CD14-positive monocyte (primary cell): ENCODE results near the gene PON2. TPM values are rescaled to one million over a fixed set of nuclear protein-coding genes. Genes with fewer than 3 reads are reported as not detected.

Experiments
- DNase-seq, 3 donors: peaks; one replicate each; pipeline ENCODE4 v3.0.0-alpha.2; 2011 to 2022
- H2AFZ ChIP-seq: 2 replicates; pipeline ENCODE4 v1.6.0; 2012; ENCODE audit warnings: mild to moderate bottlenecking, low read depth, low read length, inconsistent platforms; ENCODE audit not compliant: insufficient read depth, poor library complexity, severe bottlenecking
- H3K27ac ChIP-seq, 2 donors: 1 replicate in 1 of 2; 2 replicates in 1 of 2; pipeline ENCODE4 v1.5.1; 2012 to 2013; ENCODE audit warnings: low read length in 2 of 2, control low read depth in 1 of 2, inconsistent platforms in 1 of 2, low read depth in 1 of 2, mild to moderate bottlenecking in 1 of 2
- H3K27me3 ChIP-seq, 2 donors: one replicate each; pipeline versions ENCODE4 v1.6.0 to v1.6.1; 2011 to 2013; ENCODE audit warnings: low read length in 2 of 2; ENCODE audit not compliant: control insufficient read depth in 2 of 2, insufficient read depth in 2 of 2
- H3K36me3 ChIP-seq, 2 donors: replicated peaks in 1 of 2; 1 replicate in 1 of 2; 2 replicates in 1 of 2; pipeline versions ENCODE4 v1.5.1 to v1.6.1; 2012 to 2013; ENCODE audit warnings: low read length in 2 of 2, control low read depth in 1 of 2, inconsistent platforms in 1 of 2, mild to moderate bottlenecking in 1 of 2; ENCODE audit not compliant: insufficient read depth in 2 of 2, control insufficient read depth in 1 of 2
- H3K4me1 ChIP-seq, 2 donors: 1 replicate in 1 of 2; 2 replicates in 1 of 2; pipeline versions ENCODE4 v1.5.1 to v1.6.1; 2012 to 2013; ENCODE audit warnings: low read length in 2 of 2, control low read depth in 1 of 2, inconsistent platforms in 1 of 2, mild to moderate bottlenecking in 1 of 2, moderate library complexity in 1 of 2; ENCODE audit not compliant: insufficient read depth in 2 of 2, control insufficient read depth in 1 of 2
- H3K4me2 ChIP-seq: replicated peaks from 2 replicates; pipeline ENCODE3; 2012; ENCODE audit warnings: low read length, moderate library complexity, mild to moderate bottlenecking; ENCODE audit not compliant: poor library complexity, severe bottlenecking; ENCODE audit errors: extremely low read depth
- H3K4me3 ChIP-seq, 3 experiments: fragments of 200-600 bp in 1 of 3; sonication (generic) in 1 of 3; replicated peaks in 1 of 3; 1 replicate in 2 of 3; 2 replicates in 1 of 3; pipeline ENCODE4 v1.5.1; 2011 to 2013; ENCODE audit warnings: low read length in 3 of 3, mild to moderate bottlenecking in 3 of 3, control low read depth in 2 of 3, low read depth in 2 of 3, inconsistent platforms in 1 of 3, moderate library complexity in 1 of 3
- H3K79me2 ChIP-seq: 2 replicates; pipeline ENCODE4 v1.6.0; 2012; ENCODE audit warnings: mild to moderate bottlenecking, control low read depth, inconsistent platforms, low read length, moderate library complexity; ENCODE audit not compliant: insufficient read depth
- H3K9ac ChIP-seq: 2 replicates; pipeline ENCODE4 v1.6.0; 2017; ENCODE audit warnings: low read length, mild to moderate bottlenecking; ENCODE audit not compliant: insufficient read depth, poor library complexity, severe bottlenecking
- H3K9me3 ChIP-seq, 2 donors: replicated peaks in 1 of 2; 1 replicate in 1 of 2; 2 replicates in 1 of 2; pipeline versions ENCODE4 v1.5.1 to v1.6.1; 2012 to 2013; ENCODE audit warnings: low read length in 2 of 2, control low read depth in 1 of 2; ENCODE audit not compliant: control insufficient read depth in 1 of 2, insufficient read depth in 1 of 2
- H4K20me1 ChIP-seq: 2 replicates; pipeline ENCODE4 v1.6.0; 2012; ENCODE audit warnings: mild to moderate bottlenecking, low read length, control low read depth, moderate library complexity; ENCODE audit not compliant: insufficient read depth
- H3K27ac Mint-ChIP-seq, 7 donors: one replicate each; pipeline ENCODE4 v1.8.0; 2020; ENCODE audit warnings: mild to moderate bottlenecking in 7 of 7, mixed read lengths in 7 of 7, moderate library complexity in 6 of 7, inconsistent platforms in 2 of 7
- H3K27me3 Mint-ChIP-seq, 3 donors: one replicate each; pipeline ENCODE4 v1.8.0; 2021 to 2022; ENCODE audit warnings: low read depth in 3 of 3, mild to moderate bottlenecking in 3 of 3, mixed read lengths in 3 of 3, moderate library complexity in 3 of 3, inconsistent platforms in 1 of 3
- H3K36me3 Mint-ChIP-seq, 2 donors: one replicate each; pipeline ENCODE4 v1.8.0; 2020; ENCODE audit warnings: mixed read lengths in 2 of 2, inconsistent platforms in 1 of 2, mild to moderate bottlenecking in 1 of 2
- H3K4me1 Mint-ChIP-seq: one replicate; pipeline ENCODE4 v1.8.0; 2020; ENCODE audit warnings: mild to moderate bottlenecking, mixed read lengths
- H3K4me3 Mint-ChIP-seq, 2 donors: one replicate each; pipeline ENCODE4 v1.8.0; 2020; ENCODE audit warnings: mild to moderate bottlenecking in 2 of 2, mixed read lengths in 2 of 2, moderate library complexity in 1 of 2
- H3K9me3 Mint-ChIP-seq, 7 donors: one replicate each; pipeline ENCODE4 v1.8.0; 2020 to 2022; ENCODE audit warnings: mixed read lengths in 7 of 7, mild to moderate bottlenecking in 6 of 7, moderate library complexity in 6 of 7, inconsistent platforms in 2 of 7
- WGBS: methylation state at CpG from one replicate; pipeline ENCODE4 v1.1.5; 2013; ENCODE audit warnings: missing lambda C conversion rate; ENCODE audit not compliant: insufficient coverage; 5-methylcytosine and 5-hydroxymethylcytosine counted together
- intact Hi-C, 2 donors: fragments of 100-400 bp; cut with micrococcal nuclease; formaldehyde crosslinking; loops; one replicate each; pipeline versions ENCODE4 v1.15.0 to v1.15.1; 2023
- polyA plus RNA-seq, 3 donors: library from polyadenylated mRNA; depleted of rRNA in 1 of 3; unstranded in 2 of 3; stranded (reverse) in 1 of 3; fragments of 300-500 nt in 2 of 3; fragments of >200 nt in 1 of 3; fragmentation: Illumina TruSeq in 2 of 3; gene quantifications; 1 replicate in 2 of 3; 2 replicates in 1 of 3; pipeline ENCODE4 v1.2.3, GENCODE V29; 2012 to 2021
- TF ChIP-seq, protein P1 (sequence below): fragments of 200-600 bp; IDR thresholded peaks from one replicate; pipeline ENCODE4 v1.8.0; 2022; ENCODE audit warnings: antibody characterized with exemption, mild to moderate bottlenecking

The PON2 gene
- polyA plus RNA-seq, 3 donors = 11.5 to 14.7 (median 14.4) TPM

DNA sequence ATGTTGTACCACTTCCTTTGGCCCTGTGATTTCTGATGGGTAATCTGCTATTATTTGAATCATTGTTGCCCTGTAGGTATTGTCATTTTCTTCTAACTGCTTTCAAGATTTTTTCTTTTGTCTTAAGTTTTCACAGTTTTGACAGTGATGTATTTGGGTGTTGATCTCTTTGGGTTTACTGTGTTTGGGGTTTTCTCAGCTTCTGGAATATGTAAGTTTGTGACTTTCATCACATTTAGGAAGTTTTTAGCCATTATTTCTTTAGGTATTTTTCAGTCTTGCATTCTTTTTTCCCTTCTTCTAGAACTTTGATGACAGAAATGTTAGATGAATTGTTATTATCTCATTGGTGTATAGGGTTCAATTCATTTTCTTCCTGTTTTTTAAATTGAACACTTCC is 23.1 kb upstream of the PON2 start:
- Histone ChIP-seq H3K9ac (no peak overlapping the region), H3K9me3 (peaks cover 10 to 12% of the 10 kb centered on the region in 2 donors), H4K20me1 (no peaks in the 10 kb centered on the region), H3K27me3 (no peaks in the 10 kb centered on the region), H2AFZ (no peak overlapping the region), H3K27ac (no peak overlapping the region), H3K79me2 (no peaks in the 10 kb centered on the region), H3K36me3 (no peaks in the 10 kb centered on the region), H3K4me3 (no peak overlapping the region), H3K4me1 (no peaks in the 10 kb centered on the region), H3K4me2 (no peak overlapping the region)
- TF ChIP-seq, protein P1, sequence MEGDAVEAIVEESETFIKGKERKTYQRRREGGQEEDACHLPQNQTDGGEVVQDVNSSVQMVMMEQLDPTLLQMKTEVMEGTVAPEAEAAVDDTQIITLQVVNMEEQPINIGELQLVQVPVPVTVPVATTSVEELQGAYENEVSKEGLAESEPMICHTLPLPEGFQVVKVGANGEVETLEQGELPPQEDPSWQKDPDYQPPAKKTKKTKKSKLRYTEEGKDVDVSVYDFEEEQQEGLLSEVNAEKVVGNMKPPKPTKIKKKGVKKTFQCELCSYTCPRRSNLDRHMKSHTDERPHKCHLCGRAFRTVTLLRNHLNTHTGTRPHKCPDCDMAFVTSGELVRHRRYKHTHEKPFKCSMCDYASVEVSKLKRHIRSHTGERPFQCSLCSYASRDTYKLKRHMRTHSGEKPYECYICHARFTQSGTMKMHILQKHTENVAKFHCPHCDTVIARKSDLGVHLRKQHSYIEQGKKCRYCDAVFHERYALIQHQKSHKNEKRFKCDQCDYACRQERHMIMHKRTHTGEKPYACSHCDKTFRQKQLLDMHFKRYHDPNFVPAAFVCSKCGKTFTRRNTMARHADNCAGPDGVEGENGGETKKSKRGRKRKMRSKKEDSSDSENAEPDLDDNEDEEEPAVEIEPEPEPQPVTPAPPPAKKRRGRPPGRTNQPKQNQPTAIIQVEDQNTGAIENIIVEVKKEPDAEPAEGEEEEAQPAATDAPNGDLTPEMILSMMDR = no peak
- H3K36me3 Mint-ChIP-seq = no peaks in the 10 kb centered on the region
- H3K27ac Mint-ChIP-seq = no peak overlapping the region
- no peaks in the 10 kb centered on the region for H3K4me1 Mint-ChIP-seq
- intact Hi-C loops = no loop called here
- peaks cover 0 to 5% (median 0%) of the 10 kb centered on the region in 3 donors for H3K27me3 Mint-ChIP-seq
- peaks cover 2 to 23% (median 20%) of the 10 kb centered on the region in 7 donors for H3K9me3 Mint-ChIP-seq
- no peak for DNase-seq
- H3K4me3 Mint-ChIP-seq = no peak overlapping the region

GRCh38 chr7:95454438-95455045 is 19.7 kb upstream of the PON2 start:
- H2AFZ ChIP-seq = no peak overlapping the region
- H3K4me1 ChIP-seq = no peaks in the 10 kb centered on the region
- WGBS = no CpG with 5 or more reads among the region's 2 CpGs
- intact Hi-C loops = no loop called here
- Mint-ChIP-seq H3K4me3 (no peak overlapping the region), H3K4me1 (no peaks in the 10 kb centered on the region), H3K36me3 (no peaks in the 10 kb centered on the region), H3K27me3 (peaks cover 0 to 5% (median 0%) of the 10 kb centered on the region in 3 donors), H3K27ac (no peak overlapping the region), H3K9me3 (peaks cover 0 to 8% (median 3%) of the 10 kb centered on the region in 7 donors)
- DNase-seq = no peak
- H3K36me3 ChIP-seq = no peaks in the 10 kb centered on the region
- no peak overlapping the region for H3K27ac ChIP-seq
- H3K79me2 ChIP-seq = no peaks in the 10 kb centered on the region
- H3K4me2 ChIP-seq = no peak overlapping the region
- H3K4me3 ChIP-seq = no peak overlapping the region
- no peaks in the 10 kb centered on the region for H3K27me3 ChIP-seq
- no peak overlapping the region for H3K9ac ChIP-seq
- peaks cover 2 to 5% of the 10 kb centered on the region in 2 donors for H3K9me3 ChIP-seq
- TF ChIP-seq, protein P1 = no peak
- no peaks in the 10 kb centered on the region for H4K20me1 ChIP-seq
